ENCODE measurements around the gene SNRPA1. TPM values are rescaled to one million over a fixed set of nuclear protein-coding genes. Genes with fewer than 3 reads are reported as not detected.

Gene SNRPA1
- total and polyA plus RNA-seq, 9 of the 15 experiments (the other 6 are each of a cell fraction or from before 2014, with no cell fraction given) = 62.7 to 245 (median 189) TPM

- intact Hi-C loops (cut with micrococcal nuclease) (no loop called here), in situ Hi-C loops (cut with MboI) (loop anchor here (10.0 kb wide), 1 partner anchor 186 kb away; no protein-coding TSS in a partner anchor)
- Histone ChIP-seq H3K27me3 (ENCODE audit: control insufficient read depth in 2 of 2, insufficient read depth in 2 of 2, low read length in 2 of 2) (peaks cover 0 to 43% of the 10 kb centered on the region in 2 experiments; a peak in 4 of 5 replicates), H3K9ac (ENCODE audit: insufficient read depth in 1 of 2, low read depth in 2 of 2, low read length in 2 of 2) (no peak overlapping the region; a peak in 1 of 4 replicates), H3K9me1 (ENCODE audit: control insufficient read depth, insufficient read depth, low read length) (no peaks in the 10 kb centered on the region), H3K27ac (ENCODE audit: extremely low read depth, low read depth, low read length) (no peak overlapping the region), H3K4me3 (no peak overlapping the region), H3K79me2 (ENCODE audit: control insufficient read depth, insufficient read depth, low read length) (no peaks in the 10 kb centered on the region), H3K4me1 (replicated peaks in 1 of 2; ENCODE audit: control insufficient read depth in 2 of 2, insufficient read depth in 2 of 2, low read length in 2 of 2) (no peaks in the 10 kb centered on the region; a peak in 1 of 5 replicates), H3K9me3 (replicated peaks; ENCODE audit: control insufficient read depth, insufficient read depth, low read depth, low read length) (no peaks in the 10 kb centered on the region), H3K36me3 (ENCODE audit: control insufficient read depth, insufficient read depth, low read length) (no peaks in the 10 kb centered on the region), H3K4me2 (ENCODE audit: insufficient read depth, low read length) (no peak overlapping the region), H4K20me1 (replicated peaks; ENCODE audit: control insufficient read depth, insufficient read depth, low read length) (no peaks in the 10 kb centered on the region; the same call in none of the 2 replicates), H2AFZ (ENCODE audit: low read depth, low read length) (no peak overlapping the region)
- BruUV-seq (replicated peaks) = no TSS peak
- ChIA-PET POLR2A (interaction anchor here (0.6 to 0.7 kb wide), 3 partner anchors 13 to 228 kb away, joined by 3 read pairs; no protein-coding TSS in a partner anchor), CTCF (ENCODE audit: low intra/inter-chr PET ratio) (no interaction called here)
- DNase-seq (ENCODE audit: extremely low read depth in 1 of 4, low spot score in 3 of 4) (no peak), FAIRE-seq (no peak), ATAC-seq (no peak)
- 42% methylated on average over 19 of the region's 20 CpGs for WGBS (ENCODE audit: insufficient coverage, low coverage, missing lambda C conversion rate)
- TF ChIP-seq MIER1 (IDR thresholded peaks at IDR 0.05; ENCODE audit: low read depth) (no peak), ZNF134 (CRISPR knock-in tag; conservative IDR thresholded peaks at IDR 0.05) (no peak), TAF9B (IDR thresholded peaks at IDR 0.05; ENCODE audit: partially characterized antibody) (no peak), ZNF165 (CRISPR knock-in tag; IDR thresholded peaks at IDR 0.05; ENCODE audit: borderline replicate concordance) (no peak), HMBOX1 (IDR thresholded peaks at IDR 0.05) (no peak), ATF2 (CRISPR knock-in tag; IDR thresholded peaks at IDR 0.05) (no peak), ZBTB33 (CRISPR knock-in tag; IDR thresholded peaks at IDR 0.05) (no peak), BCLAF1 (IDR thresholded peaks at IDR 0.05; ENCODE audit: borderline replicate concordance in 1 of 2, control insufficient read depth in 1 of 2, low read depth in 2 of 2, low read length in 1 of 2) (no peak), RFX7 (CRISPR knock-in tag; IDR thresholded peaks at IDR 0.05) (no peak), KLF6 (CRISPR knock-in tag; IDR thresholded peaks at IDR 0.05; ENCODE audit: borderline replicate concordance) (no peak), XRCC5 (IDR thresholded peaks at IDR 0.05; ENCODE audit: low read depth, low read length) (no peak), BRD9 (IDR thresholded peaks at IDR 0.05; ENCODE audit: low read depth, partially characterized antibody) (no peak)
Observed at GRCh38 chr15:101308604-101309435, 13.8 kb upstream of the SNRPA1 start.

Data from K562 (cell line).